Smooth muscle cell (in vitro differentiated cells): Measurements from ENCODE around the gene ILF2. TPM values are rescaled to one million over a fixed set of nuclear protein-coding genes. Genes with fewer than 3 reads are reported as not detected.

Source experiments
- DNase-seq: peaks from one replicate; lab custom pipeline; 2025; ENCODE audit not compliant: unreplicated experiment; lab: John Stamatoyannopoulos, UW
- H2AFZ ChIP-seq: fragments of 200-600 bp; sonication (generic); 2 replicates; pipeline ENCODE4 v1.6.0; 2016; ENCODE audit warnings: antibody characterized with exemption, low read depth, mild to moderate bottlenecking
- H3F3A ChIP-seq: fragments of 200-600 bp; sonication (generic); 2 replicates; pipeline ENCODE4 v1.6.0; 2017; ENCODE audit warnings: antibody characterized with exemption, low read depth
- H3K27ac ChIP-seq: fragments of 200-600 bp; sonication (generic); 2 replicates; pipeline ENCODE4 v1.5.1; 2016; ENCODE audit warnings: low read depth, mild to moderate bottlenecking
- H3K27me3 ChIP-seq: fragments of 200-600 bp; sonication (generic); 2 replicates; pipeline ENCODE4 v1.6.1; 2016; ENCODE audit warnings: low read depth, mild to moderate bottlenecking
- H3K36me3 ChIP-seq: fragments of 200-600 bp; sonication (generic); 2 replicates; pipeline ENCODE4 v1.5.1; 2016; ENCODE audit warnings: low read depth
- H3K4me1 ChIP-seq: fragments of 200-600 bp; sonication (generic); 2 replicates; pipeline ENCODE4 v1.5.1; 2016; ENCODE audit warnings: low read depth
- H3K4me2 ChIP-seq: fragments of 200-600 bp; sonication (generic); 2 replicates; pipeline ENCODE4 v1.6.0; 2016; ENCODE audit warnings: mild to moderate bottlenecking
- H3K4me3 ChIP-seq: fragments of 200-600 bp; sonication (generic); 2 replicates; pipeline ENCODE4 v1.5.1; 2016; ENCODE audit warnings: mild to moderate bottlenecking
- H3K79me2 ChIP-seq: fragments of 200-600 bp; sonication (generic); 2 replicates; pipeline ENCODE4 v1.6.0; 2016; ENCODE audit warnings: low read depth, mild to moderate bottlenecking
- H3K9ac ChIP-seq: fragments of 200-600 bp; sonication (generic); 2 replicates; pipeline ENCODE4 v1.6.0; 2016; ENCODE audit warnings: low read depth
- H3K9me3 ChIP-seq: fragments of 200-600 bp; sonication (generic); replicated peaks from 2 replicates; pipeline ENCODE4 v1.5.1; 2016; ENCODE audit warnings: low read depth
- H4K20me1 ChIP-seq: fragments of 200-600 bp; sonication (generic); 2 replicates; pipeline ENCODE4 v1.6.0; 2016; ENCODE audit warnings: low read depth
- CTCF ChIP-seq: fragments of 200-600 bp; sonication (generic); IDR thresholded peaks from 2 replicates; pipeline ENCODE4 v1.5.1; 2017; ENCODE audit warnings: borderline replicate concordance, mild to moderate bottlenecking, antibody characterized with exemption; ENCODE audit not compliant: insufficient read depth, poor library complexity, severe bottlenecking
- WGBS: methylation state at CpG from one replicate; pipeline ENCODE4 v1.1.7; 2016; ENCODE audit warnings: low lambda C conversion rate; 5-methylcytosine and 5-hydroxymethylcytosine counted together
- polyA plus RNA-seq: library from polyadenylated mRNA; unstranded; fragments of >200 nt; fragmentation: Nextera tagmentation; extraction: Ambion mirVana; gene quantifications from 2 replicates; pipeline ENCODE4 v1.2.1, GENCODE V29; 2016
- total RNA-seq: library from RNA; depleted of rRNA; stranded (reverse); fragments of >200 nt; gene quantifications from 2 replicates; pipeline ENCODE4 v1.2.3, GENCODE V29; 2014

Gene ILF2
- total and polyA plus RNA-seq, 2 experiments from 2014 or later, result 201 to 241 TPM

GRCh38 chr1:153658400-153659174 is 12.2 kb downstream of the ILF2 start, which contains the start of gene SNAPIN:
Gene SNAPIN (plus strand): TSS chr1:153658703. CDS start chr1:153658744, 41 bp downstream.
- TF ChIP-seq CTCF, result no peak
- no peaks in the 10 kb centered on the region for H4K20me1 ChIP-seq

GRCh38 chr1:153655333-153655732 is 15.5 kb downstream of the ILF2 start:
- Histone ChIP-seq H3K27me3 (no peaks in the 10 kb centered on the region), H4K20me1 (no peaks in the 10 kb centered on the region), H3K9me3 (no peaks in the 10 kb centered on the region), H3K4me3 (no peak overlapping the region), H3K4me1 (peaks cover 9% of the 10 kb centered on the region), H3K79me2 (peaks cover 12% of the 10 kb centered on the region), H2AFZ (no peak overlapping the region), H3K4me2 (no peak overlapping the region), H3F3A (peaks cover 7% of the 10 kb centered on the region), H3K27ac (no peak overlapping the region), H3K9ac (no peak overlapping the region), H3K36me3 (no peaks in the 10 kb centered on the region)
- no peak for TF ChIP-seq CTCF
- WGBS, result 87% methylated on average over 3 of the region's 3 CpGs
- no peak for DNase-seq

More at GRCh38 chr1:153658400-153659174, 12.2 kb downstream of the ILF2 start, which contains the start of gene SNAPIN:
- peak within 1 kb of the TSS; percentile 88 for H2AFZ ChIP-seq
- H3K4me3 ChIP-seq, result peak within 1 kb of the TSS; percentile 91
- no peaks in the 10 kb centered on the region for H3K27me3 ChIP-seq
- DNase-seq, result peak; percentile 80
- peaks cover 7% of the 10 kb centered on the region for H3K36me3 ChIP-seq
- H3K9me3 ChIP-seq, result no peaks in the 10 kb centered on the region
- peaks cover 12% of the 10 kb centered on the region for H3K79me2 ChIP-seq
- H3F3A ChIP-seq, result peaks cover 29% of the 10 kb centered on the region
- H3K9ac ChIP-seq, result peak within 1 kb of the TSS; percentile 63
- peak within 1 kb of the TSS; percentile 25 for H3K27ac ChIP-seq
- H3K4me2 ChIP-seq, result peak within 1 kb of the TSS; percentile 94
- 4% methylated on average over 52 of the region's 53 CpGs for WGBS
- peaks cover 9% of the 10 kb centered on the region for H3K4me1 ChIP-seq

- H3K4me2 ChIP-seq, result no peak overlapping the region
- no peaks in the 10 kb centered on the region for H3F3A ChIP-seq
- H2AFZ ChIP-seq, result no peak overlapping the region
- no peaks in the 10 kb centered on the region for H3K79me2 ChIP-seq
- H4K20me1 ChIP-seq, result no peaks in the 10 kb centered on the region
- H3K36me3 ChIP-seq, result no peaks in the 10 kb centered on the region
- no peaks in the 10 kb centered on the region for H3K9me3 ChIP-seq
- WGBS, result 92% methylated on average over 3 of the region's 3 CpGs
- H3K4me3 ChIP-seq, result no peak overlapping the region
- DNase-seq, result no peak
- H3K4me1 ChIP-seq, result no peaks in the 10 kb centered on the region
- no peaks in the 10 kb centered on the region for H3K27me3 ChIP-seq
- no peak overlapping the region for H3K27ac ChIP-seq
- TF ChIP-seq CTCF, result no peak
- H3K9ac ChIP-seq, result no peak overlapping the region
Measured at GRCh38 chr1:153652805-153653500, 17.8 kb downstream of the ILF2 start.
